HepG2 (cell line): ENCODE data around the gene NOL11. TPM values are rescaled to one million over a fixed set of nuclear protein-coding genes. Genes with fewer than 3 reads are reported as not detected.
A peak's percentile ranks its signal among the peaks of the same experiment; 100 is the strongest.

Experiments used
- ATAC-seq: fragments of 200-7000 bp; cut with Tn5 transposase; 3 replicates; pipeline ENCODE4 v1.9.1; 2020; ENCODE audit warnings: mild to moderate bottlenecking, moderate library complexity
- BruUV-seq: library from RNA; stranded (reverse); fragments of 400-500 nt; replicated peaks from 2 replicates; lab custom pipeline; 2021; lab: Mats Ljungman, UMichigan
- CTCF ChIA-PET: fragments of 300-600 bp; formaldehyde crosslinking; extraction: SDS; loops from one replicate; lab custom pipeline; 2021; ENCODE audit warnings: low total read pairs, inconsistent platforms, low intra/inter-chr PET ratio; lab: Yijun Ruan, JAX
- POLR2A ChIA-PET: fragments of 350-600 bp; sonication (Branson Sonifier 250); formaldehyde crosslinking; loops from one replicate; lab custom pipeline; 2020; ENCODE audit warnings: antibody characterized with exemption, inconsistent platforms; lab: Yijun Ruan, JAX
- DNase-seq: peaks from one replicate; pipeline ENCODE4 v3.0.0-alpha.2; 2015; ENCODE audit warnings: low spot score
- FAIRE-seq: peaks from 3 replicates; lab custom pipeline; 2011; peaks lifted over from hg19 to GRCh38; lab: Jason Lieb, UNC
- H2AFZ ChIP-seq: one replicate; pipeline ENCODE4 v1.6.1; 2011; ENCODE audit warnings: low read length, inconsistent platforms
- H3K27ac ChIP-seq: fragments of 300-600 bp; 3 replicates; pipeline ENCODE4 v1.8.0; 2011; ENCODE audit warnings: mixed run types, mild to moderate bottlenecking, mixed read lengths, low read length, inconsistent platforms; ENCODE audit not compliant: insufficient read depth; ENCODE audit errors: extremely low read length
- H3K27me3 ChIP-seq, 2 experiments: fragments of 200-600 bp in 1 of 2; 2 replicates in 1 of 2; 3 replicates in 1 of 2; pipeline versions ENCODE4 v1.6.0 to v1.8.0; 2011; ENCODE audit warnings: low read length in 2 of 2, mild to moderate bottlenecking in 2 of 2, moderate library complexity in 2 of 2, inconsistent platforms in 1 of 2; ENCODE audit not compliant: insufficient read depth in 2 of 2, control insufficient read depth in 1 of 2
- H3K36me3 ChIP-seq, 2 experiments: fragments of 200-600 bp in 1 of 2; replicated peaks in 1 of 2; 2 replicates in 1 of 2; 3 replicates in 1 of 2; pipeline versions ENCODE4 v1.5.1 to v1.8.0; 2011; ENCODE audit warnings: low read length in 2 of 2, inconsistent platforms in 1 of 2; ENCODE audit not compliant: insufficient read depth in 2 of 2, control insufficient read depth in 1 of 2
- H3K4me1 ChIP-seq: 2 replicates; pipeline ENCODE4 v1.5.1; 2012; ENCODE audit warnings: low read length, inconsistent platforms; ENCODE audit not compliant: insufficient read depth
- H3K4me2 ChIP-seq: 2 replicates; pipeline ENCODE4 v1.6.0; 2011; ENCODE audit warnings: low read depth, low read length, inconsistent platforms
- H3K4me3 ChIP-seq, 3 experiments: fragments of 200-600 bp in 1 of 3; sonication (generic), shearing (Covaris generic) in 1 of 3; replicated peaks in 1 of 3; 2 replicates each; pipeline ENCODE4 v1.5.1; 2011 to 2016; ENCODE audit warnings: low read length in 3 of 3, inconsistent platforms in 2 of 3, low read depth in 2 of 3, mild to moderate bottlenecking in 2 of 3, control low read depth in 1 of 3, mixed read lengths in 1 of 3; ENCODE audit not compliant: insufficient read depth in 1 of 3
- H3K79me2 ChIP-seq: one replicate; pipeline ENCODE4 v1.6.1; 2011; ENCODE audit warnings: low read length, inconsistent platforms; ENCODE audit not compliant: insufficient read depth
- H3K9ac ChIP-seq: 2 replicates; pipeline ENCODE4 v1.6.0; 2011; ENCODE audit warnings: mild to moderate bottlenecking, low read depth, low read length, inconsistent platforms; ENCODE audit not compliant: insufficient read depth
- H3K9me3 ChIP-seq: 2 replicates; pipeline ENCODE4 v1.5.1; 2012; ENCODE audit warnings: mild to moderate bottlenecking, low read length
- H4K20me1 ChIP-seq: 2 replicates; pipeline ENCODE4 v1.6.0; 2011; ENCODE audit warnings: inconsistent platforms, mild to moderate bottlenecking, low read length, moderate library complexity; ENCODE audit not compliant: insufficient read depth
- CERS6 ChIP-seq: sonication (generic); formaldehyde crosslinking; IDR thresholded peaks from 2 replicates; pipeline ENCODE4 v1.5.0; 2020; ENCODE audit warnings: missing genetic modification reagents
- NFKB2 ChIP-seq: sonication (generic); formaldehyde crosslinking; IDR thresholded peaks from 2 replicates; pipeline ENCODE4 v1.4.0; 2020; ENCODE audit warnings: missing genetic modification reagents, borderline replicate concordance
- RBFOX2 ChIP-seq: fragments of 200-400 bp; formaldehyde crosslinking; IDR thresholded peaks from 2 replicates; pipeline ENCODE4 v1.6.1; 2017; ENCODE audit warnings: low read depth, mild to moderate bottlenecking, low read length
- SRSF1 ChIP-seq: fragments of 200-400 bp; formaldehyde crosslinking; optimal IDR thresholded peaks from 2 replicates; pipeline ENCODE3; 2017; ENCODE audit warnings: mild to moderate bottlenecking, low read depth, low read length, moderate library complexity
- ZNF121 ChIP-seq: sonication (generic); formaldehyde crosslinking; IDR thresholded peaks from 2 replicates; pipeline ENCODE4 v1.5.0; 2020; ENCODE audit warnings: mild to moderate bottlenecking, missing genetic modification reagents
- ZNF414 ChIP-seq: sonication (generic); formaldehyde crosslinking; IDR thresholded peaks from 2 replicates; pipeline ENCODE4 v1.5.0; 2020; ENCODE audit warnings: missing genetic modification reagents
- WGBS: methylation state at CpG from one replicate; pipeline ENCODE4 v1.1.6; 2017; ENCODE audit warnings: low lambda C conversion rate; 5-methylcytosine and 5-hydroxymethylcytosine counted together
- in situ Hi-C: cut with HindIII; loops from 2 replicates; pipeline ENCODE4 v1.10.0; 2017; ENCODE audit warnings: low pct_unique_long_range_greater_than_20kb; ENCODE audit not compliant: extremely low pct_ligation_motif_present
- intact Hi-C: fragments of 100-400 bp; cut with micrococcal nuclease; formaldehyde crosslinking; loops from one replicate; pipeline ENCODE4 v1.10.0; 2022; ENCODE audit not compliant: unreplicated experiment
- polyA plus RNA-seq, 8 experiments: library from polyadenylated mRNA; depleted of rRNA in 3 of 8; stranded (reverse) in 7 of 8; unstranded in 1 of 8; fragments of >200 nt; fragmentation: Illumina TruSeq in 4 of 8; extraction: Trizol in 4 of 8; gene quantifications; 2 replicates each; pipeline versions ENCODE4 v1.2.1 to v1.2.3, GENCODE V29; 2011 to 2016; ENCODE audit warnings: low read depth in 4 of 8, missing spikeins in 1 of 8, mixed read lengths in 1 of 8; ENCODE audit not compliant: insufficient read depth in 1 of 8
- total RNA-seq, 5 experiments: library from RNA; depleted of rRNA; stranded (reverse); fragments of >200 nt; fragmentation: Illumina TruSeq; extraction: Trizol; gene quantifications; 2 replicates each; pipeline ENCODE4 v1.2.3, GENCODE V29; 2016; ENCODE audit warnings: low read depth in 1 of 5

The NOL11 gene
- total and polyA plus RNA-seq, 2 of the 13 experiments (the other 11 are each of a cell fraction or from before 2014, with no cell fraction given) = 45.8 to 124 TPM

- CTCF ChIA-PET = no interaction called here
- in situ Hi-C loops = no loop called here
Observed at GRCh38 chr17:67725807-67726206, 8.1 kb downstream of the NOL11 start.

More at GRCh38 chr17:67725807-67726206, 8.1 kb downstream of the NOL11 start:
- DNase-seq = no peak
- Histone ChIP-seq H3K4me2 (no peak overlapping the region), H2AFZ (no peak overlapping the region), H3K4me1 (peaks cover 52% of the 10 kb centered on the region), H4K20me1 (no peaks in the 10 kb centered on the region), H3K79me2 (peaks cover 10% of the 10 kb centered on the region), H3K27ac (peak overlapping the region; percentile 86), H3K27me3 (no peaks in the 10 kb centered on the region), H3K9me3 (no peaks in the 10 kb centered on the region), H3K9ac (no peak overlapping the region), H3K36me3 (peaks cover 20 to 70% of the 10 kb centered on the region in 2 experiments), H3K4me3 (no peak overlapping the region)
- WGBS = 98% methylated on average over 4 of the region's 4 CpGs
- ATAC-seq = no peak
- intact Hi-C loops = no loop called here
- BruUV-seq = no TSS peak
- FAIRE-seq = no peak
- POLR2A ChIA-PET = interaction anchor here (1.1 kb wide), 1 partner anchor 8 kb away, joined by 5 read pairs; the partner anchor contains the start of gene NOL11
- TF ChIP-seq ZNF121 (CRISPR knock-in tag) (peak; percentile 54; the same call in 1 of the 2 replicates), SRSF1 (no peak), RBFOX2 (0 out of 2 replicates have a peak, but pooled peaks have one; percentile 24), ZNF414 (no peak), CERS6 (no peak), NFKB2 (CRISPR knock-in tag) (no peak)
